Measurements from ENCODE around the gene ANKS6. TPM values are rescaled to one million over a fixed set of nuclear protein-coding genes. Genes with fewer than 3 reads are reported as not detected.

ANKS6 gene
- polyA plus RNA-seq, 1 donor from 2014 or later: 16.6 TPM

- H3K9me3 ChIP-seq (ENCODE audit: low read length): no peaks in the 10 kb centered on the region
- no peaks in the 10 kb centered on the region for H3K9me2 ChIP-seq (ENCODE audit: insufficient read depth, low read length)
- no peak overlapping the region for H2AFZ ChIP-seq (ENCODE audit: low read depth, low read length)
- no peaks in the 10 kb centered on the region for H3K27me3 ChIP-seq (ENCODE audit: insufficient read depth, low read depth, low read length)
- no peaks in the 10 kb centered on the region for H3K36me3 ChIP-seq (ENCODE audit: insufficient read depth, low read length)
- TF ChIP-seq MXI1 (conservative IDR thresholded peaks at IDR 0.05; ENCODE audit: poor library complexity, severe bottlenecking): no peak
- no peaks in the 10 kb centered on the region for H3F3A ChIP-seq (ENCODE audit: insufficient read depth, low read length, poor library complexity, severe bottlenecking)
- no peak overlapping the region for H3K9ac ChIP-seq (ENCODE audit: low read length)
- no peak overlapping the region for H3K4me3 ChIP-seq (ENCODE audit: low read length)
- H4K20me1 ChIP-seq (ENCODE audit: insufficient read depth): no peaks in the 10 kb centered on the region
- no peak overlapping the region for H3K4me2 ChIP-seq (ENCODE audit: low read length)
- H3K27ac ChIP-seq (ENCODE audit: low read length): no peak overlapping the region
- no peaks in the 10 kb centered on the region for H3K79me2 ChIP-seq (replicated peaks; ENCODE audit: insufficient read depth, low read length)
These were observed 104.5 kb downstream of the ANKS6 start for GRCh38 chr9:98691890-98692289.

GRCh38 chr9:98690686-98691085, 105.7 kb downstream of the ANKS6 start:
- Histone ChIP-seq H3K4me2 (ENCODE audit: low read length) (no peak overlapping the region), H3K79me2 (replicated peaks; ENCODE audit: insufficient read depth, low read length) (no peaks in the 10 kb centered on the region), H3K27me3 (ENCODE audit: insufficient read depth, low read depth, low read length) (no peaks in the 10 kb centered on the region), H4K20me1 (ENCODE audit: insufficient read depth) (no peaks in the 10 kb centered on the region), H3K9me3 (ENCODE audit: low read length) (no peaks in the 10 kb centered on the region), H3K9me2 (ENCODE audit: insufficient read depth, low read length) (no peaks in the 10 kb centered on the region), H3K27ac (ENCODE audit: low read length) (no peak overlapping the region), H3F3A (ENCODE audit: insufficient read depth, low read length, poor library complexity, severe bottlenecking) (no peaks in the 10 kb centered on the region), H3K36me3 (ENCODE audit: insufficient read depth, low read length) (no peaks in the 10 kb centered on the region), H3K4me3 (ENCODE audit: low read length) (no peak overlapping the region), H3K9ac (ENCODE audit: low read length) (no peak overlapping the region), H2AFZ (ENCODE audit: low read depth, low read length) (no peak overlapping the region)
- TF ChIP-seq TAF1 (IDR thresholded peaks at IDR 0.05; ENCODE audit: low read depth) (no peak), EZH2 (IDR thresholded peaks at IDR 0.05; ENCODE audit: borderline replicate concordance, insufficient read depth, low read length, poor library complexity, severe bottlenecking) (no peak), RAD21 (conservative IDR thresholded peaks at IDR 0.05) (no peak), EP300 (conservative IDR thresholded peaks at IDR 0.05; ENCODE audit: poor library complexity, severe bottlenecking) (no peak), REST (IDR thresholded peaks at IDR 0.05; ENCODE audit: borderline replicate concordance) (no peak), SMC3 (conservative IDR thresholded peaks at IDR 0.05; ENCODE audit: poor library complexity) (no peak), CTCF (IDR thresholded peaks at IDR 0.05; ENCODE audit: poor library complexity, severe bottlenecking) (no peak), MXI1 (conservative IDR thresholded peaks at IDR 0.05; ENCODE audit: poor library complexity, severe bottlenecking) (no peak), POLR2AphosphoS5 (IDR thresholded peaks at IDR 0.05) (no peak)

Data from neural cell (in vitro differentiated cells).